Fibroblast of lung (primary cell): Measurements from ENCODE around the gene ALG2. TPM values are rescaled to one million over a fixed set of nuclear protein-coding genes. Genes with fewer than 3 reads are reported as not detected.

Experiments
- DNase-seq, 2 donors: peaks; one replicate each; pipeline versions ENCODE4 v3.0.0 to v3.0.0-alpha.2; 2010; ENCODE audit warnings: low read depth in 2 of 2
- H2AFZ ChIP-seq: 2 replicates; pipeline ENCODE4 v1.5.1; 2012; ENCODE audit warnings: low read length, control low read depth, inconsistent platforms
- H3K27ac ChIP-seq: 2 replicates; pipeline ENCODE4 v1.5.1; 2011; ENCODE audit warnings: low read length, control low read depth; ENCODE audit not compliant: insufficient read depth
- H3K27me3 ChIP-seq: 2 replicates; pipeline ENCODE4 v1.5.1; 2011; ENCODE audit warnings: mild to moderate bottlenecking, low read length; ENCODE audit not compliant: control insufficient read depth, insufficient read depth
- H3K36me3 ChIP-seq: 2 replicates; pipeline ENCODE4 v1.5.1; 2011; ENCODE audit warnings: low read length; ENCODE audit not compliant: control insufficient read depth, insufficient read depth
- H3K4me1 ChIP-seq: 2 replicates; pipeline ENCODE4 v1.5.1; 2011; ENCODE audit warnings: low read length; ENCODE audit not compliant: control insufficient read depth, insufficient read depth; ENCODE audit errors: extremely low read depth
- H3K4me2 ChIP-seq: 2 replicates; pipeline ENCODE4 v1.5.1; 2011; ENCODE audit warnings: low read length, control low read depth; ENCODE audit not compliant: insufficient read depth; ENCODE audit errors: extremely low read depth
- H3K4me3 ChIP-seq, 4 experiments: fragments of 200-600 bp in 1 of 4; sonication (generic) in 1 of 4; replicated peaks in 1 of 4; 2 replicates each; pipeline ENCODE4 v1.5.1; 2011 to 2016; ENCODE audit warnings: low read length in 4 of 4, low read depth in 3 of 4, mild to moderate bottlenecking in 3 of 4, control low read depth in 2 of 4, inconsistent platforms in 1 of 4, mixed read lengths in 1 of 4; ENCODE audit not compliant: insufficient read depth in 1 of 4; ENCODE audit errors: control extremely low read depth in 1 of 4
- H3K79me2 ChIP-seq: 2 replicates; pipeline ENCODE4 v1.5.1; 2012; ENCODE audit warnings: mild to moderate bottlenecking, low read length, inconsistent platforms; ENCODE audit not compliant: control insufficient read depth, insufficient read depth
- H3K9ac ChIP-seq: 2 replicates; pipeline ENCODE4 v1.5.1; 2011; ENCODE audit warnings: mild to moderate bottlenecking, low read length, control low read depth; ENCODE audit not compliant: insufficient read depth
- H3K9me3 ChIP-seq: 2 replicates; pipeline ENCODE4 v1.5.1; 2012; ENCODE audit warnings: low read depth, low read length; ENCODE audit not compliant: control insufficient read depth, insufficient read depth
- H4K20me1 ChIP-seq: 2 replicates; pipeline ENCODE4 v1.5.1; 2011; ENCODE audit warnings: low read length; ENCODE audit not compliant: control insufficient read depth, insufficient read depth; ENCODE audit errors: extremely low read depth
- CTCF ChIP-seq, 2 donors: IDR thresholded peaks in 1 of 2; conservative IDR thresholded peaks in 1 of 2; 1 replicate in 1 of 2; 2 replicates in 1 of 2; pipeline ENCODE4 v1.5.1; 2011 to 2012; ENCODE audit warnings: low read length in 2 of 2, control low read depth in 1 of 2, inconsistent platforms in 1 of 2, low read depth in 1 of 2, mild to moderate bottlenecking in 1 of 2
- EZH2 ChIP-seq: IDR thresholded peaks from 2 replicates; pipeline ENCODE4 v1.5.1; 2012; ENCODE audit warnings: low read length, control low read depth, mild to moderate bottlenecking; ENCODE audit errors: missing control alignments
- polyA plus RNA-seq, 2 donors: library from polyadenylated mRNA; depleted of rRNA in 1 of 2; stranded (reverse) in 1 of 2; unstranded in 1 of 2; fragments of >200 nt; gene quantifications; 2 replicates each; pipeline ENCODE4 v1.2.1, GENCODE V29; 2011 to 2012; ENCODE audit warnings: missing spikeins in 1 of 2
- total RNA-seq: library from RNA; depleted of rRNA; stranded (reverse); fragments of >200 nt; gene quantifications from 2 replicates; pipeline ENCODE4 v1.2.1, GENCODE V29; 2014

ALG2 gene
- total and polyA plus RNA-seq, 2 donors (not counting 1 experiment from before 2014, with no cell fraction given): 37.8 to 62.2 TPM

GRCh38 chr9:99176527-99177013 is 45.2 kb downstream of the ALG2 start:
- H3K36me3 ChIP-seq: no peaks in the 10 kb centered on the region
- no peak overlapping the region for H3K4me3 ChIP-seq
- DNase-seq: no peak
- no peaks in the 10 kb centered on the region for H3K4me1 ChIP-seq
- no peaks in the 10 kb centered on the region for H3K9me3 ChIP-seq
- H3K4me2 ChIP-seq: no peak overlapping the region
- no peak overlapping the region for H2AFZ ChIP-seq
- no peak overlapping the region for H3K27ac ChIP-seq
- H4K20me1 ChIP-seq: no peaks in the 10 kb centered on the region
- TF ChIP-seq CTCF (conservative IDR thresholded peaks at IDR 0.05 in 1 of 2, IDR thresholded peaks at IDR 0.05 in 1 of 2; ENCODE audit: low read depth in 1 of 2, low read length in 2 of 2) (no peak), EZH2 (no peak)
- H3K79me2 ChIP-seq: no peaks in the 10 kb centered on the region
- H3K9ac ChIP-seq: no peak overlapping the region
- H3K27me3 ChIP-seq: no peaks in the 10 kb centered on the region

GRCh38 chr9:99173570-99174504 is 47.9 kb downstream of the ALG2 start:
- Histone ChIP-seq H3K9ac (no peak overlapping the region), H3K4me1 (no peaks in the 10 kb centered on the region), H2AFZ (no peak overlapping the region), H3K4me2 (no peak overlapping the region), H3K27me3 (peaks cover 3% of the 10 kb centered on the region), H3K9me3 (no peaks in the 10 kb centered on the region), H3K27ac (no peak overlapping the region), H3K4me3 (no peak overlapping the region), H3K36me3 (no peaks in the 10 kb centered on the region), H4K20me1 (no peaks in the 10 kb centered on the region), H3K79me2 (no peaks in the 10 kb centered on the region)
- DNase-seq: no peak
- TF ChIP-seq EZH2: no peak
- TF ChIP-seq CTCF (conservative IDR thresholded peaks at IDR 0.05 in 1 of 2, IDR thresholded peaks at IDR 0.05 in 1 of 2; ENCODE audit: low read depth in 1 of 2, low read length in 2 of 2): no peak

- Histone ChIP-seq H3K9ac (no peak overlapping the region), H3K9me3 (no peaks in the 10 kb centered on the region), H3K36me3 (no peaks in the 10 kb centered on the region), H2AFZ (no peak overlapping the region), H3K4me1 (no peaks in the 10 kb centered on the region), H3K4me3 (no peak overlapping the region), H3K27me3 (peaks cover 8% of the 10 kb centered on the region), H3K4me2 (no peak overlapping the region), H4K20me1 (no peaks in the 10 kb centered on the region), H3K79me2 (no peaks in the 10 kb centered on the region), H3K27ac (no peak overlapping the region)
- TF ChIP-seq CTCF (conservative IDR thresholded peaks at IDR 0.05 in 1 of 2, IDR thresholded peaks at IDR 0.05 in 1 of 2; ENCODE audit: low read depth in 1 of 2, low read length in 2 of 2) (no peak), EZH2 (no peak)
- no peak for DNase-seq
Observed at GRCh38 chr9:99172124-99173091, 49.3 kb downstream of the ALG2 start.
